AG04449 (cell line): ENCODE measurements around the gene NAALADL2.

Source experiments
- CTCF ChIA-PET: fragments of 350-600 bp; formaldehyde crosslinking; extraction: SDS; loops from one replicate; lab custom pipeline; 2021; ENCODE audit warnings: antibody characterized with exemption; lab: Yijun Ruan, JAX
- POLR2A ChIA-PET: fragments of 400-600, 350-600 bp; formaldehyde crosslinking; extraction: SDS; loops from one replicate; lab custom pipeline; 2020; ENCODE audit warnings: antibody characterized with exemption, inconsistent platforms; lab: Yijun Ruan, JAX
- DNase-seq: peaks from one replicate; pipeline ENCODE4 v3.0.0-alpha.2; 2010; ENCODE audit warnings: low read depth, low spot score
- H3K4me3 ChIP-seq: 2 replicates; pipeline ENCODE4 v1.5.1; 2011; ENCODE audit warnings: low read depth, mild to moderate bottlenecking, control low read depth, low read length
- TF ChIP-seq, protein P1 (sequence below): IDR thresholded peaks from one replicate; pipeline ENCODE4 v1.5.1; 2011; ENCODE audit warnings: mild to moderate bottlenecking, moderate library complexity, low read length, control low read depth, inconsistent platforms; ENCODE audit not compliant: insufficient read depth; ENCODE audit errors: missing control alignments

The NAALADL2 gene

DNA sequence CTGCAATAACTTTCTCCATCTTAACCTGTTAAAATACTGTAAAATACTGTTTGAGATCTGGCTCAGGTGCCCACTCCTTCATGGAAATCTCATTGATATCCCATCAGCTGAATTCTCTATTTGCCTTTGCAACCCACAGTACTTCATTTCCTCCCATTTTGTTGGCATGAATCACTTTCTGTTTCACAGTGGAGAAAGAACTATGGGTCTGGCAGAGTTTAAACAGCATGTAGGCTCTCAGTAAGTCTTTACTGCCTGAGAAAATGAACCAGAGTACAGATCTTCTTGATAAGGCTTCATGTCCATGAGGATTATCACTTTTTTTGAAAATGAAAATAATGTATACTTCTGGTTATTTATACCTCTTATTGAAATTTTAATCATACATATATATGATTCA, 245.9 kb downstream of the NAALADL2 start:
- DNase-seq = no peak
- TF ChIP-seq, protein P1, sequence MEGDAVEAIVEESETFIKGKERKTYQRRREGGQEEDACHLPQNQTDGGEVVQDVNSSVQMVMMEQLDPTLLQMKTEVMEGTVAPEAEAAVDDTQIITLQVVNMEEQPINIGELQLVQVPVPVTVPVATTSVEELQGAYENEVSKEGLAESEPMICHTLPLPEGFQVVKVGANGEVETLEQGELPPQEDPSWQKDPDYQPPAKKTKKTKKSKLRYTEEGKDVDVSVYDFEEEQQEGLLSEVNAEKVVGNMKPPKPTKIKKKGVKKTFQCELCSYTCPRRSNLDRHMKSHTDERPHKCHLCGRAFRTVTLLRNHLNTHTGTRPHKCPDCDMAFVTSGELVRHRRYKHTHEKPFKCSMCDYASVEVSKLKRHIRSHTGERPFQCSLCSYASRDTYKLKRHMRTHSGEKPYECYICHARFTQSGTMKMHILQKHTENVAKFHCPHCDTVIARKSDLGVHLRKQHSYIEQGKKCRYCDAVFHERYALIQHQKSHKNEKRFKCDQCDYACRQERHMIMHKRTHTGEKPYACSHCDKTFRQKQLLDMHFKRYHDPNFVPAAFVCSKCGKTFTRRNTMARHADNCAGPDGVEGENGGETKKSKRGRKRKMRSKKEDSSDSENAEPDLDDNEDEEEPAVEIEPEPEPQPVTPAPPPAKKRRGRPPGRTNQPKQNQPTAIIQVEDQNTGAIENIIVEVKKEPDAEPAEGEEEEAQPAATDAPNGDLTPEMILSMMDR = no peak
- ChIA-PET POLR2A (no interaction called here), CTCF (no interaction called here)
- H3K4me3 ChIP-seq = no peak overlapping the region

DNA sequence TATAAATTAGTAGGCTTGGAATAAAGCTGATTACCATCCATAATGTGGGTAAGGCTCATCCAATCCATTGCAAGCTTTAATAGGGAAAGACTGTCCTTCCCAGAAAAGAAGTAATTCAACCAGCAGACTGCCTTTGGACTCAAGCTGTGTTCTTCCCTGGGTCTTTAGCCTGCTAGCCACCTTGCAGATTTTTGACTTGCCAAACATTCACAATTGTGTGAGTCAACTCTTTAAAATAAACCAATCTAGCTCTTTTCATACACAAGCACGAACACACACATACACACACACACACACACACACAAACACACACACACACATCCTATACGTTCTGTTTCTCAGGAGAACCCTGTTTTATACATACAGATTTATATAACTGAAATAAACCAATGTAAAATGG, 248.1 kb downstream of the NAALADL2 start:
- DNase-seq = no peak
- H3K4me3 ChIP-seq = no peak overlapping the region
- ChIA-PET POLR2A (no interaction called here), CTCF (no interaction called here)
- TF ChIP-seq, protein P1 = no peak

DNA sequence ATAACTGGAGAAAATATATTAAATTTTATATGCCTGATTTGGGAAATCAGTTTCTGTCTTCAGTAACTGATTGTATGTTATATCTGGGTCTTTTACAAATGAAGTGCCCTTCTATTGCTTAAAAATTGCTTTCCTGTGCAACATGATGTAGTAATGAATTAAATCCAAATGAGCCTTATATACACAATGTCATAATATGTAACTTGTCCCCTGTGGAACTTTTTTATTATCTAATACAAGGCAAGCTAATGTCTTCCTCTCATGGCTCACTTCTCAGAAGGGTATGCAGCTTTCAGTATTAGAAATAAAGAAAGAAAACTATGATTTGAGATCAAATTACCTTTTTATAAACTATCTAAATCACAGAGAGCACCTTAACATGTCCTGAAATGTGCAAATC, 248.9 kb downstream of the NAALADL2 start:
- H3K4me3 ChIP-seq = no peak overlapping the region
- TF ChIP-seq, protein P1 = no peak
- no peak for DNase-seq
- ChIA-PET POLR2A (no interaction called here), CTCF (no interaction called here)

DNA sequence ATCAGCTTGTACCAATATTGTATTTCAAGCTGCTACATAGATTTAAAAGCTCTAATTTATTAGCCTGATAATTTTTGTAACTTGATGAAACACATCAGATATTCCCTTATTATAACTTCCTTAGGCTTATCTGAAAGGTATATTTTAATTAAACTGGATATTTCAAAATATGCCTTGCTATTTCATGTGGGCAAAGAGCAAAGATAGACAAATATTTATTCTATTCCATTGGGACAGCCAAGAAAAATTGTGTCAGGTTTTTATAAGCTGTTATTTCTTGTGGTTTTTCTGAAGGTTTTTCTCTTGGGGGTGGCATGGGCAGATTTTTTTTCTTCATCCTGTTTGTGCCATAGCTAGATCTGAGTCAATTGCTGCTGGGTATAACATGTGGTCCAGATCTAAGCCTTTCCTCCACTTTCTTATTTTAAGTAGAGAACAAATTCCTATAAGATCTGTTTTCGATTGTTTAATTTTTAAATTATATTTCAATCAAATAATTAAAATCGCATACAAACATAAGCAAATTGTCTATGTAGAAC, 249.5 kb downstream of the NAALADL2 start:
- TF ChIP-seq, protein P1 = no peak
- CTCF ChIA-PET = no interaction called here
- no peak overlapping the region for H3K4me3 ChIP-seq
- no peak for DNase-seq
- POLR2A ChIA-PET = no interaction called here

DNA sequence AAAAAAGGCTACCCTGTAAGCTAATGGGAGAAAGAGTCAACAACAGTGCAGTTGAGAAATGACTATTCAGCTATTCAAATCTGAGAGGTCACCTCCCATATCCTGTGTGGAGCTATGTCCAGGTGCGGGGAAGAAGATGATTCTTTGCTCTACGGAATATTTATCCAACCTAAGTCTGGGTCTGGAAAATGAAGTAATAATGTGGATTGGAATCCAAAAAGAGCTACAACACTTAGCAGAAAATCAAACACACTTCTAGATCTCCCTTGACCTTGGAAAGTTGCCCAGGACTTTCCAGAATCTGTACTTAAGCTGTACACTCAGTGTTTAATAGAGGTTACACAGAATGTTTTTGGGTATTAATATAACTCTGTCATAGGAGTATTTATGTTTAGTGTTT, 251.9 kb downstream of the NAALADL2 start:
- ChIA-PET POLR2A (no interaction called here), CTCF (no interaction called here)

DNA sequence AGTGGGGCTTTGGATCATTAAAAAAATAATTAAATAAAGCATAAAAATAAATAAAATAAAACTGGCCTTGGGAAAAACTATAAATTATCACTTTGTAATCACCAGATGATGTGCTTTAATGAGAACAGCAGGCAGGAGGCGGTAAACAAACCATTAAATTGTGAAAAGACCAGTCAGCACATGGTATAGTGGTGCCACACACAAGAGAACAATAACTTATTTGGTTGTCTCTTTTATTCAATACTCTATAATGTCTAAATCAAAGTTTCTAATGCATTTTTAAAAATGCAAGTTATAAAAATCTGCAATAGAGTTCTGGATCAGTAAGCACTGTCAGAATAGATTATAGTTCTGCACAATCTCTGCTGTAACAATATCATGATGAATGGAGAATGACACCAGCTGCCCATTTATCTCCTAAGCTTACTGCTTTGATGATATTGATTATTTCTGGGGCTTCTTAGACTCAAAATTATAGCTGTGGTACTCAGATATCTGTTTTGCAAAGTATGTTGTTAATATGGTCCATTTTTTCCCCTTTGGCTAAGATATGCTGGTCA, 259.3 kb downstream of the NAALADL2 start:
- no peak for DNase-seq
- TF ChIP-seq, protein P1 = no peak
- CTCF ChIA-PET = no interaction called here
- H3K4me3 ChIP-seq = no peak overlapping the region
- POLR2A ChIA-PET = no interaction called here

More for the DNA sequence above, 251.9 kb downstream of the NAALADL2 start:
- no peak for DNase-seq
- TF ChIP-seq, protein P1 = no peak
- H3K4me3 ChIP-seq = no peak overlapping the region
